PFSK-1 (cell line): ENCODE data around the gene CLASP2.

ENCODE experiments used
- FOXP2 ChIP-seq: optimal IDR thresholded peaks from 2 replicates; pipeline ENCODE3; 2011; ENCODE audit warnings: borderline replicate concordance, control low read depth, inconsistent platforms; ENCODE audit not compliant: insufficient read depth; ENCODE audit errors: extremely low read length, extremely low read depth
- POLR2AphosphoS5 ChIP-seq: IDR thresholded peaks from 2 replicates; pipeline ENCODE4 v1.6.1; 2012; ENCODE audit warnings: low read depth, mild to moderate bottlenecking, control low read depth, low read length, moderate library complexity
- SIN3A ChIP-seq: IDR thresholded peaks from 2 replicates; pipeline ENCODE4 v1.6.1; 2012; ENCODE audit warnings: mild to moderate bottlenecking, low read length, moderate library complexity, borderline replicate concordance; ENCODE audit not compliant: insufficient read depth
- TAF1 ChIP-seq: IDR thresholded peaks from 2 replicates; pipeline ENCODE4 v1.6.1; 2012; ENCODE audit warnings: low read length, control low read depth, borderline replicate concordance; ENCODE audit not compliant: insufficient read depth
- TF ChIP-seq, protein P1 (sequence below), 2 experiments: IDR thresholded peaks; 2 replicates each; pipeline versions ENCODE4 v1.6.1 to v1.8.0; 2011 to 2012; ENCODE audit warnings: low read depth in 2 of 2, low read length in 2 of 2, control low read depth in 1 of 2, inconsistent platforms in 1 of 2, mild to moderate bottlenecking in 1 of 2, moderate library complexity in 1 of 2; ENCODE audit not compliant: insufficient read depth in 1 of 2

CLASP2 gene

GRCh38 chr3:33648793-33649192 is 69.3 kb downstream of the CLASP2 start:
- TF ChIP-seq, protein P1, sequence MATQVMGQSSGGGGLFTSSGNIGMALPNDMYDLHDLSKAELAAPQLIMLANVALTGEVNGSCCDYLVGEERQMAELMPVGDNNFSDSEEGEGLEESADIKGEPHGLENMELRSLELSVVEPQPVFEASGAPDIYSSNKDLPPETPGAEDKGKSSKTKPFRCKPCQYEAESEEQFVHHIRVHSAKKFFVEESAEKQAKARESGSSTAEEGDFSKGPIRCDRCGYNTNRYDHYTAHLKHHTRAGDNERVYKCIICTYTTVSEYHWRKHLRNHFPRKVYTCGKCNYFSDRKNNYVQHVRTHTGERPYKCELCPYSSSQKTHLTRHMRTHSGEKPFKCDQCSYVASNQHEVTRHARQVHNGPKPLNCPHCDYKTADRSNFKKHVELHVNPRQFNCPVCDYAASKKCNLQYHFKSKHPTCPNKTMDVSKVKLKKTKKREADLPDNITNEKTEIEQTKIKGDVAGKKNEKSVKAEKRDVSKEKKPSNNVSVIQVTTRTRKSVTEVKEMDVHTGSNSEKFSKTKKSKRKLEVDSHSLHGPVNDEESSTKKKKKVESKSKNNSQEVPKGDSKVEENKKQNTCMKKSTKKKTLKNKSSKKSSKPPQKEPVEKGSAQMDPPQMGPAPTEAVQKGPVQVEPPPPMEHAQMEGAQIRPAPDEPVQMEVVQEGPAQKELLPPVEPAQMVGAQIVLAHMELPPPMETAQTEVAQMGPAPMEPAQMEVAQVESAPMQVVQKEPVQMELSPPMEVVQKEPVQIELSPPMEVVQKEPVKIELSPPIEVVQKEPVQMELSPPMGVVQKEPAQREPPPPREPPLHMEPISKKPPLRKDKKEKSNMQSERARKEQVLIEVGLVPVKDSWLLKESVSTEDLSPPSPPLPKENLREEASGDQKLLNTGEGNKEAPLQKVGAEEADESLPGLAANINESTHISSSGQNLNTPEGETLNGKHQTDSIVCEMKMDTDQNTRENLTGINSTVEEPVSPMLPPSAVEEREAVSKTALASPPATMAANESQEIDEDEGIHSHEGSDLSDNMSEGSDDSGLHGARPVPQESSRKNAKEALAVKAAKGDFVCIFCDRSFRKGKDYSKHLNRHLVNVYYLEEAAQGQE (IDR thresholded peaks at IDR 0.05; ENCODE audit: insufficient read depth in 1 of 2, low read depth in 2 of 2, low read length in 2 of 2) = no peak
- TF ChIP-seq POLR2AphosphoS5 = no peak
- no peak for TF ChIP-seq TAF1
- no peak for TF ChIP-seq SIN3A
- TF ChIP-seq FOXP2 = no peak

DNA sequence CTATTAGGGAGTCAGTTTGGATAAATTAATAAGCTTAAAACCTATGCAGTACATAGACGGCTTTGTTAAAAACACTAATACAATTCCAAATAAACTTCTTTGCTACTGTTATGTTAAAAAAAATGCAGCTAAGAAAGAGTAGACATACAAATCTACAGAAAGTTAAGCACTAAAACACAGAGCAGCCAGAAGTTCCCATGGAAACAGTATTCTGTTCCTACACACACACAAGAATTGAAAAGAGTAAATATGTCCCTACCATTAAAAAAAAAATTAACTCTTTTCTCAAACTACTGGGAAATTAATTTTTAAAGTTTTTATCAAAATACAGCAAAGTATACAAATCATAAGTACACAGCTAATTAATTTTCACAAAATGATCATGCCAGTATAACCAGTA is 71.6 kb downstream of the CLASP2 start:
- TF ChIP-seq POLR2AphosphoS5 (no peak), FOXP2 (no peak), SIN3A (no peak), TAF1 (no peak)
- TF ChIP-seq, protein P1 (IDR thresholded peaks at IDR 0.05; ENCODE audit: insufficient read depth in 1 of 2, low read depth in 2 of 2, low read length in 2 of 2) = no peak

- TF ChIP-seq TAF1 = no peak
- TF ChIP-seq, protein P1 (IDR thresholded peaks at IDR 0.05; ENCODE audit: insufficient read depth in 1 of 2, low read depth in 2 of 2, low read length in 2 of 2) = no peak
- TF ChIP-seq FOXP2 = no peak
- TF ChIP-seq SIN3A = no peak
- TF ChIP-seq POLR2AphosphoS5 = no peak
Observed at GRCh38 chr3:33645060-33645647, 72.9 kb downstream of the CLASP2 start.

DNA sequence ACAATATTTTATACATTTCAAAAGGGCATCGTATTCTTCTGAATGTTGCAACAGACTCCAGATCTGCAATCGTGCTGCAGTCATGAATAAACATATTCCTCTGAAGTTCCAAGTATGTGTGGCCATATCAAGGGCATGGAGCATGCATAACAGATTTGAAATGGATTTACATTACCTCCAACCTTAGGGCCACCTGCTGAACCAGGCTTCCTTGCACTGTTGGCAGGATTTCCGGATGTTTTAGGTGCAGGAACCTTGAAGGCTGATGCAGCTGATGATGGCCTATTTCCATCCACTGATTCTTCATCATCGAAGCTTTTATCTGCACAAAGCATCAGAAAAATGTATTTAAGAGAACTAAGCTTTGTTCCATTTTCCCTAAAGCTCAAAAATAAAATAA is 73.5 kb downstream of the CLASP2 start:
- TF ChIP-seq, protein P1 (IDR thresholded peaks at IDR 0.05; ENCODE audit: insufficient read depth in 1 of 2, low read depth in 2 of 2, low read length in 2 of 2) = no peak
- TF ChIP-seq TAF1 (no peak), POLR2AphosphoS5 (no peak), SIN3A (no peak), FOXP2 (no peak)

DNA sequence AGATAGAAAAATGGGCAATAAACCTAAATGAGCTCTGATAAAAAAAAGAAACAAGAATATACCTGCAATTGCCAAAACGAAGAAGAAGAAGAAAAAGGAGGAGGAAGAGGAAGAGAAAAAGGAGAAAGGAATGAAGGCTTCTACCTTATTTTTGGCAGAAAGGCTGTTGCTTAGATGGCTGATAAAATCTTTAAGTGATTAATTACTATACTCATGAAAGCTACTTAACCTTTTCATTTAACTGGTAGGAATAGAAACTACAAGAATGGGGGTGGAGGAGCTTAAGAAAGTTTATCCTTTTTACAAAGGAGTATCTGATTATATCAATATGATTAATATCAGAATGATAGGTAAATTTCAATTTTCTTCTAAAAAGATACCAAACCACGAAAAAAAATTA is 75.2 kb downstream of the CLASP2 start:
- TF ChIP-seq SIN3A (no peak), POLR2AphosphoS5 (no peak), FOXP2 (no peak)
